NT2/D1 (cell line): Measurements from ENCODE around the gene ZC3H14.

Source experiments
- SUZ12 ChIP-seq: IDR thresholded peaks from 2 replicates; pipeline ENCODE4 v1.6.1; 2011; ENCODE audit not compliant: insufficient read length, insufficient read depth; ENCODE audit errors: extremely low read depth
- YY1 ChIP-seq: IDR thresholded peaks from 2 replicates; pipeline ENCODE4 v1.6.1; 2011; ENCODE audit not compliant: insufficient read length, insufficient read depth
- ZNF274 ChIP-seq: IDR thresholded peaks from 2 replicates; pipeline ENCODE4 v1.6.1; 2011; ENCODE audit warnings: mild to moderate bottlenecking, low read depth, low read length

GRCh38 chr14:88522393-88522792, 40.4 kb upstream of the ZC3H14 start:
- TF ChIP-seq SUZ12 (no peak), ZNF274 (no peak), YY1 (no peak)
